ENCODE data around the gene ACSS1. TPM values are rescaled to one million over a fixed set of nuclear protein-coding genes. Genes with fewer than 3 reads are reported as not detected.

Gene ACSS1
- total RNA-seq, 1 experiment from 2014 or later: not detected

DNA sequence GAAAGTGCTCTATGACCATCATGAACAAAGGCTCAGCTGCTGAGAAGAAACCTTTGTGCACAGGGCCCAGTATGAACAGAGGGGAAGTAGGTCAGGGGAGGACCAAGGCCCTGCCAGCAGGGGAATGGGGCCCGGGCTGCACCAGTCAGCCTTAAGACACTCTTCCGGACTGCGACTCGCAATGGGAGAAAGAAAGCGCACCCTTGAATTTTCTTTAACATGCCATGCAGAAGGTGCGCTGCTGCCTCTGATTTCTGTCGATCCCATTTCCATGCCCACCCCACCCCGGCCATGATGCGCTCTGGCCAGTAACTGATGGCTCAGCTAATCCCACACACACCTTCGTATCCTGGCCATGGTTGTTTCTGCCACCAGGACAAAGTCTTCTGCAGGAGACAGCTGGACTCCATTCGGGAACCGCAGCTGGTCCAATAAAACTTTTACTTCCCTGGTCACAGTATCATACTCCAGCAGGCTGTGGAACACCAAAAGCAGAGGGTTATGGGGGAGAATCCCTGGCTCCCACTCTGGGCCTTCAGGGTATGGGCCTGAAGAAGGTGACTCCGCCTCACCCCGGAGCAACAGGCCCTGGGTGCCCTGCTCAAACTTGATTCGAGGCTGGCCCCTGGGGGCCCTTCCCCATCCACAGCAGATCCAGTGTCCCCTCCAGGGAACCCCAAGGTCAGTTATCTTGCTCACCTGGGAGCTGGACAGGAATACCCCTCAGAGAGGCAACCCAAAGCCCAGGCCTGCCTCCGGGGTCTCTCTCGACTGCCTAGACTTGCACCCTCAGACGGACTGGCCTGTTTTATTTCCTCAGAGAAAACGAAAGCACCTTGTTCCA lies 88.5 kb downstream of the ACSS1 start:
- in situ Hi-C loops (cut with HindIII; ENCODE audit: low sequenced_read_pairs): no loop called here
- no peak for DNase-seq (ENCODE audit: low spot score)

DNA sequence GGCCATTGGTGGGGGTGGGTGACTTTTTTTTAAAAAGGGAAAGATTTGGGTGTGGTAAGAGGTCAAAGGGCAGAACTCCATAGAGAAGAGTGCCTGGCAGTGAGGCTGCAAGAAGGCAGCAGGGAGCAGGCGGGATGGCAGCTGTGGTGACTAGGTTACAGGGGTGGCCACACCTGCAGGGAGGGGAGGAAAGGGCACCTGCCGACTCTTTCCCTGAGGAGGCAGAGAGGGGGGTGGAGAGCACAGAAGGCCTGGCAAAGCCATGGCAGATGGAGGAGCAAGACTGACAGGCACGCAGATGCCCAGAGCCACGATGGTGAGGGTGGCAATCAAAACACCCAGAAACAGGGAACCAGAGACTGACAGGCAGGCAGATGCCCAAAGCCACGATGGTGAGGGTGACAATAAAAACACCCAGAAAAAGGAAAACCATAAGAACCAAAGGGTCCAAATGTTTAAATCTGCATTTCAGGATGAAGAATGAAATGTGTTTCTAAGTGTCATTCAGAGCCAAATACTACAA lies 89.6 kb downstream of the ACSS1 start:
- in situ Hi-C loops (cut with HindIII; ENCODE audit: low sequenced_read_pairs): no loop called here
- no peak for DNase-seq (ENCODE audit: low spot score)

DNA sequence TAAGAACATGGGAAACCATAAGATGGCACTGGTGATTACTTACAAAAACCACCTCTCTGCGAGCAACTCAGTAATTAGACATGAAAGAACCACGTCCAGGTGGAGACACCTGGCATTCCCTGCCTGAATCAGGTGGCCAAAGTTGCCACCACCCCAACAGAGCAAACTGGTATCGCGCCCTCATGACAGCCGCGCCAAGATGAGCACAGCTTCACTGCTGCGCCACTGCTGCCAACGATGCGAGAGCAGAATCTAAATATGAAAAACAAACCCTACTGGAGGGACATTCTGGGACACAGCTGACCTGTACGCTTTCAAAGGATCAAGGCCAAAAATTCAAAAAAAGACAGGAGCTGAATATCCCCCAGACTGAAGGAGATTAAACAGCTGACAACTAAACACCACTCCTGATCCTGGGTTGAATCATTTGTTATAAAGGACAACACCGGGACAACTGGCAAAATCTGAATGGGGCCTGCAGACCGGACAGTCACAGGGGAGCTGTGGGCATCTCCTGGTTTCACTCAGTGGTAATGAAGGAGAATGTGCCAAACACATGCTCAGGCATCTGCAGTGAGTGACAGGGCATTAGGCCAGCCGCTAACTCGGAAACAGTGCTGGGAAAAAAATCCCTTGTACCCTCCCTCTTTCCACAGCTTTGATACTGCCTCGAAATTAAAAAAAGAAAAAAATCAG lies 91.5 kb downstream of the ACSS1 start:
- peak; percentile 64 for DNase-seq (ENCODE audit: low spot score)
- in situ Hi-C loops (cut with HindIII; ENCODE audit: low sequenced_read_pairs): no loop called here

DNA sequence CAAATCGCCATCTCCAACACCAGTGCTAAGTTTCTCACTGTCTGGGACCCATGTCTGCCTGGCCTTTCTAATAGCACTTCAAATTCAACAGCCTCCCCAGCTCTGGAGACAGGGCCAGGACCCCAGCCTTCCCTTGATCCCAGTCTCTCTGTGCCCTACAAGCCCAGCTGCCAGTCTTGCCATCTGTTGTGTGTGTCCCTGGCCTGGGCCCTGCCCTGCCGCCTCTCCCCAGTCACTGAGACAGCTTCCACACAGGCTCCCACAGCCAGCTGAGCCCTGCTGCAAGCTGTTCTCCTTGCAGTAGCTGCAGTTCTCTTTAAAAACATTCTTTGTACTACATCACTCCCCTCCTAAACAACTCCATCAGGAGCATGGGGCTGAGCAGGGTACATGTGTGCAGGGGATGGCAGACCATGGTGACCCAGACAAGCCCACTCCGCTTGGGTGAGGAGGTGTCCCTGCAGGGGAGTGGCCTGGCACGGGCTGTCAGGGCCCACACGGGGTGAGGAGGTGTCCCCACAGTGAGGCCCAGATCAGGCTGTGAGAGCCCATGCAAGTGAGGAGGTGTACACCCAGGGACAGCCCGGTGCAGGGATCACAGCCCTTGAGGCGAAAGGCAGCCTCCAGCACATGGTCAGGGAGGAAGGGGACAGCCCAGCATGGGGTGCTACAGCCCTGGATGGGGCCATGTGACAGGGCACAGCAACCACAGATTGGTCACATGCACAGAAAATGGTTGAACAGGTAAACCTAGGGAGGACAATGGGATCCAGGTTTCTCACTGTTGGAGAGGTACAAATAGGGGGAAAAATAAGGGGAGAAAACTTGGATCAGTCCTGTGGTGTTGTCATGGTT lies 92.6 kb downstream of the ACSS1 start:
- in situ Hi-C loops (cut with HindIII; ENCODE audit: low sequenced_read_pairs): no loop called here
- peak; percentile 71 for DNase-seq (ENCODE audit: low spot score)

DNA sequence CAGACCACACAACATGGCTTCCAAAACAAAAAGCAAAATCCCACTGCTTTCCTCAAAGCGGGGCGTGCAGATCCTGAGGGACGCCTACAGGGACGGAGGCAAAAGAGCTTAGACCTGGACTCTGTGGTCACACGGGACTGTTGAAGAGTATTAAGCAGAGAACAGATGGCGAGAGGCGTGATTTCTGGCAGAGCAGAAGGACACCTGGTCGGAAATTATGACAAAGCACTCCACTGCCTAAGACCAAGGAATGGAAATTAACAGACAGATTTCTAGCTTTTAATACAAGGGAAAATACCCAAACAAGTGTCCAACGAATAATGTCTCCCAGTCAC lies 93.5 kb downstream of the ACSS1 start:
- in situ Hi-C loops (cut with HindIII; ENCODE audit: low sequenced_read_pairs): no loop called here
- DNase-seq (ENCODE audit: low spot score): peak; percentile 99

DNA sequence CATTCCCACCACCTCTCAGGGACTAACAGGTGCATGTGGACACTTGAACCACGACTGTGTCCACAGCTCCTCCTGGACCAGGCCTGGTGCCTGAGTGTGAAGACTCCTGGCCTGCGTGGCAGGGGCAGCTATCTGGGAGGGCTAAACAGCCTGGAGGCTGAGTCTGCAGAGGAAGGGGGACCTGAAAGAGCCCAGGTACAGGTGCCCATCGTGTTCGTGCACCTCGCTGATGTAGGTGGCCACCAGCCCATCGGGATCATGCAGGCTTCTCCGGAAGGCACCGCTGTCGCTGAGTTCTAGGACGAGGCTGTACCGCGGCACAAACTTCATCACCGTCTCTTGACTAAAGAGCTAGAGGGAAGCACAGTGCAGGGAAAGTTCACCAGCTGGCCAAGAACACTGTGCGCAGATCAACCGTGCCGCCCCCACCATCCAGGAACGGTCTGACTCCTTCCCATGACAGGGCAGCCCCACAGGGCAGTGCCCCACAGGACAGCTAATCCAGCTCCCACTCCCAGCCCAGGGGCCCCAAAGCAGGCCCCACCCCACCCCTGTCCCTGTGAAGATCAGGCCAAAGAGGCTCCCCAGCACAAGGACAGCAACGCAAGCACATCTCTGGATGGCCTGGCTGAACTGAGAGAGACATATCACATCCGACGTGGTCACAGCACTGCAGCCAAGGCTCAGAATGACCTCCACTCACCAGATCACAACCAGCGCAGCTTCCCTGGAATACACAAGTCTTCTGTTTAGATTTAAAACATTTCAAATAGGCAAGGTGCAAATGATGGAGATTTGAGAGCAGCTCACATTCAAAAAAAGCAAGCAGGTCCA lies 94.0 kb downstream of the ACSS1 start:
- in situ Hi-C loops (cut with HindIII; ENCODE audit: low sequenced_read_pairs): no loop called here
- DNase-seq (ENCODE audit: low spot score): peak; percentile 55

DNA sequence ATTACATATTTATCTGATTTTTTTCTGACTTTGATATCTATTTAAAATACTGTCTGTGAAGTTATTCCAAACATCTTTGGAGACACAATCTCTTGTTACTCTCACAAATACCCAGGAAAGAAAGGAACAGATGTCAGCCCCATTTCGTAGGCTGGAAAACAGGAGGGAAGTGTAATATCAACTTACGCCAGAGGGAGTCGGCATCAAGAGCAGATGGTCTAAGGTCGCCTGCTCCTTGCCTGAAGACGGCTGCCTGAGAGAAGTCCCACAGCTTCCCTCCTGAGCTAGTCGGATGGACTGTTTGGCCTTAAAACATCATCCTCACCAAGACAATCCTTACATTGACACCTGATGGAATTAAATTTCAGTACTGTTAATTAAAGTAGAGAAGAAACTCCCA lies 95.4 kb downstream of the ACSS1 start:
- in situ Hi-C loops (cut with HindIII; ENCODE audit: low sequenced_read_pairs): no loop called here
- peak; percentile 80 for DNase-seq (ENCODE audit: low spot score)

DNA sequence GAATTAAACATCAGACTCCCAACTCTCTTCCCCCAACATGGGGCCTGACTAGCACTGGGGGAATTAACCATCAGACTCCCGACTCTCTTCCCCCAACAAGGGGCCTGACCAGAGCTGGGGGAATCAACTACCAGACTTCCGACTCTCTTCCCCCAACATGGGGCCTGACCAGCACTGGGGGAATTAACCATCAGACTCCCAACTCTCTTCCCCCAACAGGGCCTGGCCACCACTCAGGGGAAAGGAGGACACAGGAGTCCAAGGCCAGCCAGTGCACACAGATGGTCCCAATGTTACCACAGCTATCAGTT lies 95.8 kb downstream of the ACSS1 start:
- in situ Hi-C loops (cut with HindIII; ENCODE audit: low sequenced_read_pairs): no loop called here

DNA sequence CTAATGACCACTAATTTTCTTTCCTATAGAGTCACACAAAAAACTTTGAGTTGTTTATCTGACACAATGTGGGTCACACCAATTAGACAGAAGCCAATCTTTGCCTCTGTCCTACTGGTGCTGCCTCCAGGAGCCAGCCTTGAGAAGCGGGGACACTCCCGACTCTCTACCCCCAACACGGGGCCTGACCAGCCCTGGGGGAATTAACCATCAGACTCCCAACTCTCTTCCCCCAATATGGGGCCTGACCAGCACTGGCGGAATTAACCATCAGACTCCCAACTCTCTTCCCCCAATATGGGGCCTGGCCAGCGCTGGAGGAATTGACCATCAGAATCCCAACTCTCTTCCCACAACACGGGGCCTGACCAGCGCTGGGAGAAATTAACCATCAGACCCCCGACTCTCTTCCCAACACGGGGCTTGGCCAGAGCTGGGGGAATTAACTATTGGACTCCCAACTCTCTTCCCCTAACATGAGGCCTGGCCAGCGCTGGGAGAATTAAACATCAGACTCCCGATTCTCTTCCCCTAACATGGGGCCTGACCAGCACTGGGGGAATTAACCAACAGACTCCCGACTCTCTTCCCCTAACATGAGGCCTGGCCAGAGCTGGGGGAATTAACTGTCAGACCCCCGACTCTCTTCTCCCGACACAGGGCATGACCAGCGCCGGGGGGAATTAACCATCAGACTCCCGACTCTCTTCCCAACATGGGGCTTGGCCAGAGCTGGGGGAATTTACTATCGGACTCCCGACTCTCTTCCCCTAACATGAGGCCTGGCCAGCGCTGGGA lies 96.4 kb downstream of the ACSS1 start:
- in situ Hi-C loops (cut with HindIII; ENCODE audit: low sequenced_read_pairs): no loop called here
- no peak for DNase-seq (ENCODE audit: low spot score)

More for the DNA sequence above, 95.8 kb downstream of the ACSS1 start:
- DNase-seq (ENCODE audit: low spot score): no peak

DNA sequence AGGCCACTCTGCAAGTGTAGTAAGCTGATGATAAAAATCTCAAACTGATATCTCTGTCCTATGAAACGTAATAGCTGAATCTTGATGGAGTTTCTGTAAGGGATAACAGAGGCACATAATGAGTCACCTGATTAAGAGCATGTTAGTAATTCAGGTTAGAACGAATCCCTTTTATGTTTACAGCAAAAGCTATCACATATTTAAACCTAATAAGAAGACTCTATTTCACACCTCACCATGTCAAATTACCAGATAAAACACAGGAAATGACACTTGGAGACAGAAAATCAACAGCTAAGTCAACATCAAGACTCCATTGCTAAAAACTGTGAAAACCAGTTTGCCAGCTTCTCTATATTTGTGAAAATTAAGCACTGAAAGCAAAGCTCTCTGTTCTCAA lies 97.1 kb downstream of the ACSS1 start:
- in situ Hi-C loops (cut with HindIII; ENCODE audit: low sequenced_read_pairs): no loop called here
- no peak for DNase-seq (ENCODE audit: low spot score)

DNA sequence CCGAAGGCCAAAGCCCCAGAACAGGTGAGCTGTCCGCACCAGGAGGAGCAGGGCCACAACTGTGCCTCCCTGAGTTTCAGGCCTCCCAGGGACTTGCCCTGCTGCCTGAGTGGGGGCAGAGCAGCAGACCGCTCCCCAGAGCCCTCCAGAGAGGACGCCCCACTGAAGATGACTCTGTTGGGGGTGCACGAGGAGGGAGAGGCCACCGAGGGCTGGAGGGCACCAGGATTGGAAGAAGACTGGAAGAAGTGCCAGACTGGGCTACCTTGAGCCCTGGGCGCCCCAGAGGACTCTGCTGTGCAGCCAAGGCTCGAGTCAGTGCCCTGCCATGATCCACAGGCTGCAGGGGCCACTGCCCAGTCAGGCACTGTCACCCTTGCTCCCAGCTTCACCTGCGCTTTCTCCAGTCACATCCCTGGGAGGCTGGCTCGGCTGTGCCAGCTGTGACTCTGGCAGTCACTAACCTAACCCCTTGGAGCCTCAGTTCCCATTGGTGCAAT lies 97.6 kb downstream of the ACSS1 start:
- in situ Hi-C loops (cut with HindIII; ENCODE audit: low sequenced_read_pairs): no loop called here
- DNase-seq (ENCODE audit: low spot score): no peak

DNA sequence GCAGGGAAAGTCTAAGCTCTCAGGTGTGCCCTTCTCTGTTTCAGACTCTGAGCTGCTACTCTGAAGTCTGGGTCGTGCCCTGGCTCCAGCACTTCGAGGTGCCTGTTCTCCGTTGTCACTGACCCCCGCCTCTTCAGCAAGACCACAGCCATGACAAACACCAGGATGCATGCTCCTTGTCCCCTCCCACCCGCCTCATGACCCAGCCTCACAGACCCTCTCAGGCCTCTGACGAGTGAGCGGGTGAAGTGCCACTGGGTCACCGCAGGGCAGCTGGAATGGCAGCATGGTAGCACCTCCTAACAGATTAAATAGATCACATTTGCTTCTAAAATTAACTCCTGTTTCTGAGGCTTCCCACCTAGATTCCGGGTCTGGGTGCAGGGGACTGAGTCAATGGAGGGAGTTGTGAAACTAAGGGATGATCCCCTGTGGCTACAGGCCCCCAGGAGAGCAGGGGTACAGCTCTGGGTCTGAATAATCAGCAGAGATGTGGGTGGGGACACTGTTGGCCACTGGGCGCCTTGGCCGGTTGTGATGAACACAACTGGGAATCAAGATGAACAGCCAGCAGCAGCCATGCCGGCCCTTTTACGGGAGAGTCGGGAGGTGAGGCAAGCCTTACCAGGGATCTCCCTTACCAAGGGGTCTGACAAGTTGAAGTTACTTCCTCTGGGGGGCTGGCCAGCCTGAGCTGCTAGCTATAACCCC lies 98.2 kb downstream of the ACSS1 start:
- in situ Hi-C loops (cut with HindIII; ENCODE audit: low sequenced_read_pairs): no loop called here

DNA sequence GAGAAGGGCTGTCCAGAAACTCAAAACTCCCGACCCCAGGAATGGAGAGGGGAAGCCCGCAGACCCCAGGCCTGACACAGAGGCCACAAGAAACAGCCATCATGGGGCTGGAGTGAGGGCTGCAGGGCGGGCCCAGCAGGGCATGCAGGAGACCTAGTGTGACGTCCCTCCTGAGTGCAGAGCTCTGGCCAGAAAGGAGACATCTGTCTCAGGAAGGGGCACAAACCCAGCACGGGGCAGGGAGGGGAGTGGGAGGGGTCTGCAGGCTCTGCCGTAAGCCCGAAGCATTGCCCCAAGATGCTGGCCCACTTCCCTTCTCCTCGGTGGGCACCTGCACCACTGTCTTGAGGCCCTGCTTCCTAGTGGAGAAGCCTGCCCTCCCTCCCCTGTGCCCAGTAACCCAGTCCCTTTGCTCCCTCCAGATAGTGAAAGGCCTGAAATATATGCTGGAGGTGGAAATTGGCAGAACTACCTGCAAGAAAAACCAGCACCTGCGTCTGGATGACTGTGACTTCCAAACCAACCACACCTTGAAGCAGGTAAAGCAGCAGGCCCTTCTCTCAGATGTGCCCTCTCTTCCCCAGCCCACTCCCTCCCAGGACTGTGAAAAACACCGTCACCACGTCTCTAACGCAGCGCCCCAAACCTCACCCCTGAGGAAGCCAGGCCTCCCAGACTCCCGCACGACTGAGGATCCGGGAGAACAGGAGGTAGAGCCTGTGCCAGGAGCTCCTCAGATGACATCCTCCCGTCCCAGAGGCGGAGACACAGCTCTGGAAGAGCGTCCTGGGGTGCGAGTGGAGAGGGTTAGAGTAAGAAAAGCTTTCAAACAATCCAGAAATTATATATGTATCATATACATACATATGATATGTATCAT lies 99.2 kb downstream of the ACSS1 start:
- DNase-seq (ENCODE audit: low spot score): peak; percentile 72
- in situ Hi-C loops (cut with HindIII; ENCODE audit: low sequenced_read_pairs): no loop called here

More for the DNA sequence above, 98.2 kb downstream of the ACSS1 start:
- DNase-seq (ENCODE audit: low spot score): no peak

DNA sequence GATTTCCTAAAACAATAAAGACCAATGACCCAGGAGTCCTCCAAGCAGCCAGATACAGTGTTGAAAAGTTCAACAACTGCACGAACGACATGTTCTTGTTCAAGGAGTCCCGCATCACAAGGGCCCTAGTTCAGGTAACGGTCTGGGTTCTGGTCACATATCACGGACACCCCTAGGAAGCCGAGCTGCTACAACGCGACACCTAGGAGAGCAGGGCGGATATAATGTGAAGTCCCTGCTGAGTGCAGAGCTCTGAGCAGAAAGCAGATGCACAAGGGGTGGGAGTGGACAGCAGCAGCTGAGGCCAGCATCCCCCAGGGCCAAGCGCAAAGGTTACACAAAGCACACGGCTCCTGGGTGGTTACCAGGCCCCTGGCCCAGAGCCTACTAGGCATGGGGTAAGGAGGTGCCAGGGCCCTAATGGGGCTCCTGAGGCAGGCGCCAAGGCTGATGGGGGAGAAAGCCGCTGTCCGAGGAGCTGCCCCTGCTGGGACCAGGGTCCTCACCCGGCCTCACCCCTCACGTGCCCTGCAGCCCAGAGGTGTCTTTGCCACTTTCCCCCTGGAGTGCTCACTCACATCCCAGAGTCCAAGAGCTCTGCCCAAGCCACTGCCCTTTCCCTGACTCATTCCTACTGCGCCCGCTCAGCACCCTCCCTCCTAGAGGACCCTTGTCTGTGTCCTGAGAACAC lies 100.5 kb downstream of the ACSS1 start:
- no peak for DNase-seq (ENCODE audit: low spot score)
- in situ Hi-C loops (cut with HindIII; ENCODE audit: low sequenced_read_pairs): no loop called here

Measured in G401 (cell line).